ENCODE data around the gene ADPRHL1.

Gene ADPRHL1

GRCh38 chr13:113404723-113405471 is 48.4 kb downstream of the ADPRHL1 start:
- Histone ChIP-seq H3K9ac (no peak overlapping the region), H2AFZ (ENCODE audit: low read depth) (no peak overlapping the region), H3K79me2 (ENCODE audit: insufficient read depth, low read depth) (no peaks in the 10 kb centered on the region), H3K36me3 (ENCODE audit: insufficient read depth) (no peaks in the 10 kb centered on the region), H3K4me2 (no peak overlapping the region), H3K27ac (no peak overlapping the region), H4K20me1 (ENCODE audit: insufficient read depth) (no peaks in the 10 kb centered on the region), H3K27me3 (ENCODE audit: insufficient read depth, low read depth) (peaks cover 13% of the 10 kb centered on the region; the same call in 1 of the 2 replicates), H3K4me3 (IDR thresholded peaks at IDR 0.05; ENCODE audit: insufficient read depth, low read depth, low read length) (no peak overlapping the region), H3K4me1 (ENCODE audit: low read depth, poor library complexity, severe bottlenecking) (no peaks in the 10 kb centered on the region)
- no peak for TF ChIP-seq CTCF (conservative IDR thresholded peaks at IDR 0.05; ENCODE audit: low read depth, low read length)

GRCh38 chr13:113404366-113404722 is 48.9 kb downstream of the ADPRHL1 start:
- peaks cover 13% of the 10 kb centered on the region; the same call in 1 of the 2 replicates for H3K27me3 ChIP-seq (ENCODE audit: insufficient read depth, low read depth)
- no peak for TF ChIP-seq CTCF (conservative IDR thresholded peaks at IDR 0.05; ENCODE audit: low read depth, low read length)

GRCh38 chr13:113403255-113404104 is 49.8 kb downstream of the ADPRHL1 start:
- Histone ChIP-seq H3K27ac (no peak overlapping the region), H3K4me2 (no peak overlapping the region), H3K4me3 (IDR thresholded peaks at IDR 0.05; ENCODE audit: insufficient read depth, low read depth, low read length) (no peak overlapping the region), H3K9ac (no peak overlapping the region), H2AFZ (ENCODE audit: low read depth) (no peak overlapping the region), H3K36me3 (ENCODE audit: insufficient read depth) (no peaks in the 10 kb centered on the region), H4K20me1 (ENCODE audit: insufficient read depth) (no peaks in the 10 kb centered on the region), H3K79me2 (ENCODE audit: insufficient read depth, low read depth) (no peaks in the 10 kb centered on the region), H3K4me1 (ENCODE audit: low read depth, poor library complexity, severe bottlenecking) (no peaks in the 10 kb centered on the region), H3K27me3 (ENCODE audit: insufficient read depth, low read depth) (peaks cover 9% of the 10 kb centered on the region; the same call in 1 of the 2 replicates)
- TF ChIP-seq CTCF (conservative IDR thresholded peaks at IDR 0.05; ENCODE audit: low read depth, low read length): no peak

More at GRCh38 chr13:113404366-113404722, 48.9 kb downstream of the ADPRHL1 start:
- H3K4me2 ChIP-seq: no peak overlapping the region
- H4K20me1 ChIP-seq (ENCODE audit: insufficient read depth): no peaks in the 10 kb centered on the region
- no peak overlapping the region for H3K27ac ChIP-seq
- no peaks in the 10 kb centered on the region for H3K36me3 ChIP-seq (ENCODE audit: insufficient read depth)
- no peak overlapping the region for H3K4me3 ChIP-seq (IDR thresholded peaks at IDR 0.05; ENCODE audit: insufficient read depth, low read depth, low read length)
- no peak overlapping the region for H2AFZ ChIP-seq (ENCODE audit: low read depth)
- H3K4me1 ChIP-seq (ENCODE audit: low read depth, poor library complexity, severe bottlenecking): no peaks in the 10 kb centered on the region
- no peaks in the 10 kb centered on the region for H3K79me2 ChIP-seq (ENCODE audit: insufficient read depth, low read depth)
- no peak overlapping the region for H3K9ac ChIP-seq

- H3K79me2 ChIP-seq (ENCODE audit: insufficient read depth, low read depth): no peaks in the 10 kb centered on the region
- no peak overlapping the region for H3K27ac ChIP-seq
- peaks cover 6% of the 10 kb centered on the region; the same call in 1 of the 2 replicates for H3K27me3 ChIP-seq (ENCODE audit: insufficient read depth, low read depth)
- no peaks in the 10 kb centered on the region for H4K20me1 ChIP-seq (ENCODE audit: insufficient read depth)
- no peak for TF ChIP-seq CTCF (conservative IDR thresholded peaks at IDR 0.05; ENCODE audit: low read depth, low read length)
- H3K4me2 ChIP-seq: no peak overlapping the region
- no peak overlapping the region for H3K4me3 ChIP-seq (IDR thresholded peaks at IDR 0.05; ENCODE audit: insufficient read depth, low read depth, low read length)
- H3K36me3 ChIP-seq (ENCODE audit: insufficient read depth): no peaks in the 10 kb centered on the region
- peaks cover 6% of the 10 kb centered on the region for H3K4me1 ChIP-seq (ENCODE audit: low read depth, poor library complexity, severe bottlenecking)
- H3K9ac ChIP-seq: no peak overlapping the region
- no peak overlapping the region for H2AFZ ChIP-seq (ENCODE audit: low read depth)
These were observed 50.6 kb downstream of the ADPRHL1 start for GRCh38 chr13:113402471-113403254.

Measured in KMS-11 (cell line).